SK-N-SH (cell line): Measurements from ENCODE around the gene SMIM12. TPM values are rescaled to one million over a fixed set of nuclear protein-coding genes. Genes with fewer than 3 reads are reported as not detected.

Experiments
- CTCF ChIA-PET: fragments of 300-600, 350-600 bp; formaldehyde crosslinking; extraction: SDS; loops from one replicate; lab custom pipeline; 2021; lab: Yijun Ruan, JAX
- POLR2A ChIA-PET: fragments of 350-600 bp; sonication (Branson Sonifier 250); formaldehyde crosslinking; extraction: SDS; loops from one replicate; lab custom pipeline; 2020; ENCODE audit warnings: antibody characterized with exemption, inconsistent platforms; lab: Yijun Ruan, JAX
- DNase-seq: peaks from one replicate; pipeline ENCODE4 v3.0.0; 2012
- H2AFZ ChIP-seq: fragments of 200-600 bp; sonication (generic); 2 replicates; pipeline ENCODE4 v1.8.1; 2016; ENCODE audit warnings: antibody characterized with exemption, mild to moderate bottlenecking, low read depth
- H3F3A ChIP-seq: fragments of 200-600 bp; sonication (generic); replicated peaks from 2 replicates; pipeline ENCODE3; 2016; ENCODE audit warnings: antibody characterized with exemption, mild to moderate bottlenecking; ENCODE audit not compliant: insufficient read depth
- H3K27ac ChIP-seq, 2 experiments: fragments of 200-500 bp in 1 of 2; fragments of 200-600 bp in 1 of 2; sonication (Bioruptor generic) in 1 of 2; sonication (generic), shearing (Covaris generic) in 1 of 2; 2 replicates each; pipeline versions ENCODE4 v1.5.1 to v1.6.1; 2014 to 2016; ENCODE audit warnings: low read depth in 2 of 2, inconsistent platforms in 1 of 2, low read length in 1 of 2, mild to moderate bottlenecking in 1 of 2, mixed read lengths in 1 of 2
- H3K27me3 ChIP-seq: fragments of 200-600 bp; sonication (generic), shearing (Covaris generic); 2 replicates; pipeline ENCODE4 v1.6.1; 2016; ENCODE audit warnings: mixed run types; ENCODE audit not compliant: insufficient read depth
- H3K36me3 ChIP-seq, 2 experiments: fragments of 200-500 bp in 1 of 2; fragments of 200-600 bp in 1 of 2; sonication (Bioruptor generic) in 1 of 2; sonication (generic) in 1 of 2; replicated peaks in 1 of 2; 2 replicates each; pipeline versions ENCODE3 to v1.5.1; 2014 to 2016; ENCODE audit warnings: low read length in 1 of 2, mild to moderate bottlenecking in 1 of 2; ENCODE audit not compliant: insufficient read depth in 2 of 2, control insufficient read depth in 1 of 2
- H3K4me1 ChIP-seq, 2 experiments: fragments of 200-500 bp in 1 of 2; fragments of 200-600 bp in 1 of 2; sonication (Bioruptor generic) in 1 of 2; sonication (generic), shearing (Covaris generic) in 1 of 2; 2 replicates each; pipeline versions ENCODE4 v1.5.1 to v1.6.1; 2014 to 2016; ENCODE audit warnings: low read depth in 1 of 2, low read length in 1 of 2, mixed run types in 1 of 2; ENCODE audit not compliant: insufficient read depth in 2 of 2, control insufficient read depth in 1 of 2
- H3K4me2 ChIP-seq: fragments of 200-600 bp; sonication (generic), shearing (Covaris generic); 2 replicates; pipeline ENCODE4 v1.6.1; 2017; ENCODE audit warnings: mixed run types
- H3K4me3 ChIP-seq, 2 experiments: fragments of 200-500 bp in 1 of 2; fragments of 200-600 bp in 1 of 2; sonication (Bioruptor generic) in 1 of 2; sonication (generic), shearing (Covaris generic) in 1 of 2; 2 replicates each; pipeline versions ENCODE4 v1.5.1 to v1.8.1; 2014 to 2016; ENCODE audit warnings: low read depth in 2 of 2, inconsistent platforms in 1 of 2, low read length in 1 of 2, mild to moderate bottlenecking in 1 of 2, mixed read lengths in 1 of 2, moderate library complexity in 1 of 2
- H3K79me2 ChIP-seq: fragments of 200-600 bp; sonication (generic); 2 replicates; pipeline ENCODE4 v1.8.1; 2017; ENCODE audit warnings: mild to moderate bottlenecking; ENCODE audit not compliant: insufficient read depth
- H3K9ac ChIP-seq: fragments of 200-600 bp; sonication (generic); 2 replicates; pipeline ENCODE4 v1.6.1; 2017; ENCODE audit warnings: mixed run types
- H3K9me2 ChIP-seq: fragments of 200-600 bp; sonication (generic); 2 replicates; pipeline ENCODE4 v1.6.1; 2017; ENCODE audit warnings: mixed run types
- H3K9me3 ChIP-seq: fragments of 200-600 bp; sonication (generic); 2 replicates; pipeline ENCODE4 v1.6.1; 2017; ENCODE audit warnings: mixed run types, mild to moderate bottlenecking, moderate library complexity
- H4K20me1 ChIP-seq: fragments of 200-600 bp; sonication (generic); 2 replicates; pipeline ENCODE4 v1.6.1; 2017; ENCODE audit warnings: mild to moderate bottlenecking, mixed run types; ENCODE audit not compliant: insufficient read depth
- CHD2 ChIP-seq: fragments of 150-350 bp; IDR thresholded peaks from 2 replicates; pipeline ENCODE4 v1.6.1; 2018; ENCODE audit warnings: low read length; ENCODE audit not compliant: partially characterized antibody
- FOSL2 ChIP-seq: IDR thresholded peaks from 2 replicates; pipeline ENCODE4 v1.4.0; 2012; ENCODE audit warnings: low read depth, mild to moderate bottlenecking, moderate library complexity, borderline replicate concordance
- FOXJ3 ChIP-seq: sonication (generic); formaldehyde crosslinking; IDR thresholded peaks from 2 replicates; pipeline ENCODE4 v1.5.1; 2020; ENCODE audit warnings: mild to moderate bottlenecking, missing genetic modification reagents
- FOXM1 ChIP-seq: IDR thresholded peaks from 2 replicates; pipeline ENCODE4 v1.4.0; 2012; ENCODE audit warnings: low read depth, mild to moderate bottlenecking
- GABPA ChIP-seq: IDR thresholded peaks from 2 replicates; pipeline ENCODE4 v1.4.0; 2012; ENCODE audit warnings: low read depth, mild to moderate bottlenecking
- JUND ChIP-seq: IDR thresholded peaks from 2 replicates; pipeline ENCODE4 v1.4.0; 2012
- MEF2A ChIP-seq: IDR thresholded peaks from 2 replicates; pipeline ENCODE4 v1.4.0; 2012; ENCODE audit warnings: low read depth, borderline replicate concordance
- MXI1 ChIP-seq: IDR thresholded peaks from 2 replicates; pipeline ENCODE4 v1.6.1; 2012; ENCODE audit warnings: mild to moderate bottlenecking, low read depth, low read length, improper control_type of control experiment
- NFIC ChIP-seq: IDR thresholded peaks from 2 replicates; pipeline ENCODE4 v1.4.0; 2012; ENCODE audit warnings: borderline replicate concordance
- PBX3 ChIP-seq: IDR thresholded peaks from 2 replicates; pipeline ENCODE4; 2012
- RCOR1 ChIP-seq: fragments of 150-350 bp; IDR thresholded peaks from 2 replicates; pipeline ENCODE4 v1.6.1; 2017; ENCODE audit warnings: antibody characterized with exemption, low read length
- SIN3A ChIP-seq: IDR thresholded peaks from 2 replicates; pipeline ENCODE4 v1.6.1; 2012; ENCODE audit warnings: low read depth, mild to moderate bottlenecking, low read length, moderate library complexity, borderline replicate concordance
- TAF1 ChIP-seq: IDR thresholded peaks from 2 replicates; pipeline ENCODE4 v1.6.1; 2012; ENCODE audit warnings: low read depth, mild to moderate bottlenecking, low read length, moderate library complexity, borderline replicate concordance
- YY1 ChIP-seq: IDR thresholded peaks from 2 replicates; pipeline ENCODE4 v1.4.0; 2012; ENCODE audit warnings: low read depth, mild to moderate bottlenecking
- ZBTB33 ChIP-seq: IDR thresholded peaks from 2 replicates; pipeline ENCODE4 v1.4.0; 2012; ENCODE audit warnings: low read depth, borderline replicate concordance
- WGBS: methylation state at CpG from one replicate; pipeline ENCODE4 v1.1.6; 2017; ENCODE audit warnings: low lambda C conversion rate; 5-methylcytosine and 5-hydroxymethylcytosine counted together
- polyA plus RNA-seq, 3 experiments: library from polyadenylated mRNA; depleted of rRNA; stranded (reverse); fragments of >200 nt; gene quantifications; 2 replicates each; pipeline ENCODE4 v1.2.3, GENCODE V29; 2012
- TF ChIP-seq, protein P1 (sequence below): fragments of 200-600 bp; sonication (generic); IDR thresholded peaks from 2 replicates; pipeline ENCODE4 v1.6.1; 2017; ENCODE audit warnings: antibody characterized with exemption, mild to moderate bottlenecking, moderate library complexity
- TF ChIP-seq, protein P2 (sequence below): IDR thresholded peaks from 2 replicates; pipeline ENCODE4 v1.4.0; 2012; ENCODE audit warnings: low read depth
- TF ChIP-seq, protein P3 (sequence below): IDR thresholded peaks from 2 replicates; pipeline ENCODE4 v1.4.0; 2012; ENCODE audit warnings: low read depth, borderline replicate concordance

Gene SMIM12
- polyA plus RNA-seq, 1 of the 3 experiments (the other 2 are of a cell fraction) = 42.3 TPM

GRCh38 chr1:34901919-34902318, 42.4 kb upstream of the SMIM12 start:
- H3K9ac ChIP-seq = no peak overlapping the region
- no peaks in the 10 kb centered on the region for H3K27me3 ChIP-seq
- no peaks in the 10 kb centered on the region for H3K36me3 ChIP-seq
- H3K9me3 ChIP-seq = no peaks in the 10 kb centered on the region
- no peak overlapping the region for H3K4me2 ChIP-seq
- H3F3A ChIP-seq = no peaks in the 10 kb centered on the region
- DNase-seq = no peak
- WGBS = 25% methylated on average over 7 of the region's 7 CpGs
- H2AFZ ChIP-seq = no peak overlapping the region
- no peaks in the 10 kb centered on the region for H3K9me2 ChIP-seq
- TF ChIP-seq FOXJ3 (CRISPR knock-in tag) (no peak), RCOR1 (no peak), ZBTB33 (no peak), YY1 (no peak), CHD2 (no peak), FOSL2 (no peak), GABPA (no peak), NFIC (no peak), SIN3A (no peak), JUND (no peak), TAF1 (no peak), MXI1 (no peak), PBX3 (no peak), MEF2A (no peak), FOXM1 (no peak)
- TF ChIP-seq, protein P1, sequence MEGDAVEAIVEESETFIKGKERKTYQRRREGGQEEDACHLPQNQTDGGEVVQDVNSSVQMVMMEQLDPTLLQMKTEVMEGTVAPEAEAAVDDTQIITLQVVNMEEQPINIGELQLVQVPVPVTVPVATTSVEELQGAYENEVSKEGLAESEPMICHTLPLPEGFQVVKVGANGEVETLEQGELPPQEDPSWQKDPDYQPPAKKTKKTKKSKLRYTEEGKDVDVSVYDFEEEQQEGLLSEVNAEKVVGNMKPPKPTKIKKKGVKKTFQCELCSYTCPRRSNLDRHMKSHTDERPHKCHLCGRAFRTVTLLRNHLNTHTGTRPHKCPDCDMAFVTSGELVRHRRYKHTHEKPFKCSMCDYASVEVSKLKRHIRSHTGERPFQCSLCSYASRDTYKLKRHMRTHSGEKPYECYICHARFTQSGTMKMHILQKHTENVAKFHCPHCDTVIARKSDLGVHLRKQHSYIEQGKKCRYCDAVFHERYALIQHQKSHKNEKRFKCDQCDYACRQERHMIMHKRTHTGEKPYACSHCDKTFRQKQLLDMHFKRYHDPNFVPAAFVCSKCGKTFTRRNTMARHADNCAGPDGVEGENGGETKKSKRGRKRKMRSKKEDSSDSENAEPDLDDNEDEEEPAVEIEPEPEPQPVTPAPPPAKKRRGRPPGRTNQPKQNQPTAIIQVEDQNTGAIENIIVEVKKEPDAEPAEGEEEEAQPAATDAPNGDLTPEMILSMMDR = no peak
- TF ChIP-seq, protein P2, sequence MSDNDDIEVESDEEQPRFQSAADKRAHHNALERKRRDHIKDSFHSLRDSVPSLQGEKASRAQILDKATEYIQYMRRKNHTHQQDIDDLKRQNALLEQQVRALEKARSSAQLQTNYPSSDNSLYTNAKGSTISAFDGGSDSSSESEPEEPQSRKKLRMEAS = no peak
- TF ChIP-seq, protein P3, sequence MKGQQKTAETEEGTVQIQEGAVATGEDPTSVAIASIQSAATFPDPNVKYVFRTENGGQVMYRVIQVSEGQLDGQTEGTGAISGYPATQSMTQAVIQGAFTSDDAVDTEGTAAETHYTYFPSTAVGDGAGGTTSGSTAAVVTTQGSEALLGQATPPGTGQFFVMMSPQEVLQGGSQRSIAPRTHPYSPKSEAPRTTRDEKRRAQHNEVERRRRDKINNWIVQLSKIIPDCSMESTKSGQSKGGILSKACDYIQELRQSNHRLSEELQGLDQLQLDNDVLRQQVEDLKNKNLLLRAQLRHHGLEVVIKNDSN = no peak
- peaks cover 0 to 3% of the 10 kb centered on the region in 2 experiments; a peak in 1 of 4 replicates for H3K4me1 ChIP-seq
- no peaks in the 10 kb centered on the region for H4K20me1 ChIP-seq
- H3K79me2 ChIP-seq = no peaks in the 10 kb centered on the region
- H3K4me3 ChIP-seq = no peak overlapping the region
- ChIA-PET POLR2A (no interaction called here), CTCF (interaction anchor here (0.8 to 1.0 kb wide), 2 partner anchors 35 to 41 kb away, joined by 3 to 4 read pairs; no protein-coding TSS in a partner anchor)
- no peak overlapping the region for H3K27ac ChIP-seq
